Measurements from ENCODE around the gene SLC35F2.

DNA sequence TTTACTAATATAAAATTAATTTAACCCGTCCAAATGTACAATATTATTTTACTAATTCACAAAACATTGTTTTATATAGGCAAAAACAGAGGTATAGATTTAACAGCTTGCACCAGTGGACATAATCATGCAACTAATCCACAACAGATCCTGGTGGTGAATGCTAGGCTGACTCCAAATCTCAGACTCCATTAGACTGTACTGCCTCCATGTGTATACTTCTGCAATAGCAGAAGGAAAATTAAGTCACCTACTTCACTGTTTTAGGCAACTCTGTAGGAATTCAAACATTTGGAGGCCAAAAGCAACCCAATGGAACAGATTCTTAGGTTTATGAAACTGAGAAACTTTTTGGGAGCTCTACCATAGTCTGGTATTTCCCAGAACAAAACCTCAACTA is 39.7 kb upstream of the SLC35F2 start:
- TF ChIP-seq POLR2A (IDR thresholded peaks at IDR 0.05) (no peak), EP300 (IDR thresholded peaks at IDR 0.05) (no peak), POLR2AphosphoS5 (IDR thresholded peaks at IDR 0.05) (no peak)
- TF ChIP-seq, protein P1, sequence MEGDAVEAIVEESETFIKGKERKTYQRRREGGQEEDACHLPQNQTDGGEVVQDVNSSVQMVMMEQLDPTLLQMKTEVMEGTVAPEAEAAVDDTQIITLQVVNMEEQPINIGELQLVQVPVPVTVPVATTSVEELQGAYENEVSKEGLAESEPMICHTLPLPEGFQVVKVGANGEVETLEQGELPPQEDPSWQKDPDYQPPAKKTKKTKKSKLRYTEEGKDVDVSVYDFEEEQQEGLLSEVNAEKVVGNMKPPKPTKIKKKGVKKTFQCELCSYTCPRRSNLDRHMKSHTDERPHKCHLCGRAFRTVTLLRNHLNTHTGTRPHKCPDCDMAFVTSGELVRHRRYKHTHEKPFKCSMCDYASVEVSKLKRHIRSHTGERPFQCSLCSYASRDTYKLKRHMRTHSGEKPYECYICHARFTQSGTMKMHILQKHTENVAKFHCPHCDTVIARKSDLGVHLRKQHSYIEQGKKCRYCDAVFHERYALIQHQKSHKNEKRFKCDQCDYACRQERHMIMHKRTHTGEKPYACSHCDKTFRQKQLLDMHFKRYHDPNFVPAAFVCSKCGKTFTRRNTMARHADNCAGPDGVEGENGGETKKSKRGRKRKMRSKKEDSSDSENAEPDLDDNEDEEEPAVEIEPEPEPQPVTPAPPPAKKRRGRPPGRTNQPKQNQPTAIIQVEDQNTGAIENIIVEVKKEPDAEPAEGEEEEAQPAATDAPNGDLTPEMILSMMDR (IDR thresholded peaks at IDR 0.05) = peak in 3 of 4 experiments; percentile 28 to 53 (median 42)

Data from gastroesophageal sphincter (tissue), 3 donors.